HG02642 (cell line): Measurements from ENCODE around the gene ARHGAP24.
"Not testable (repeated sequence)": the region's sequence is repeated elsewhere in the genome, so short reads cannot be mapped to it uniquely, and the experiment has no call there.

Source experiments
- ATAC-seq: cut with Tn5 transposase; IDR thresholded peaks from one replicate; pipeline ENCODE4 v1.9.1; 2021; ENCODE audit warnings: mild to moderate bottlenecking; ENCODE audit not compliant: unreplicated experiment, poor library complexity

The ARHGAP24 gene

GRCh38 chr4:85828027-85828890 lies 353.3 kb downstream of the ARHGAP24 start:
- no peak for ATAC-seq

GRCh38 chr4:85829276-85830051 lies 354.5 kb downstream of the ARHGAP24 start:
- no peak for ATAC-seq

GRCh38 chr4:85831647-85832046 lies 356.7 kb downstream of the ARHGAP24 start:
- ATAC-seq: no peak

GRCh38 chr4:85833302-85833701 lies 358.4 kb downstream of the ARHGAP24 start:
- ATAC-seq: no peak

GRCh38 chr4:85834934-85835333 lies 360.0 kb downstream of the ARHGAP24 start:
- ATAC-seq: no peak

- ATAC-seq: no peak
These were observed 361.9 kb downstream of the ARHGAP24 start for GRCh38 chr4:85836588-85837438.

- no peak for ATAC-seq
These were observed 362.4 kb downstream of the ARHGAP24 start for GRCh38 chr4:85837439-85837733.

- ATAC-seq: not testable (repeated sequence)
These were observed 365.1 kb downstream of the ARHGAP24 start for GRCh38 chr4:85839981-85840451.

GRCh38 chr4:85842540-85842939 lies 367.6 kb downstream of the ARHGAP24 start:
- ATAC-seq: no peak

GRCh38 chr4:85853740-85854139 lies 378.8 kb downstream of the ARHGAP24 start:
- ATAC-seq: not testable (repeated sequence)

- no peak for ATAC-seq
These were observed 379.6 kb downstream of the ARHGAP24 start for GRCh38 chr4:85854546-85854945.

GRCh38 chr4:85860066-85860740 lies 385.3 kb downstream of the ARHGAP24 start:
- ATAC-seq: no peak

- no peak for ATAC-seq
These were observed 386.3 kb downstream of the ARHGAP24 start for GRCh38 chr4:85861064-85861765.

GRCh38 chr4:85862896-85863295 lies 387.9 kb downstream of the ARHGAP24 start:
- no peak for ATAC-seq

GRCh38 chr4:85864259-85865205 lies 389.6 kb downstream of the ARHGAP24 start:
- no peak for ATAC-seq

- ATAC-seq: no peak
These were observed 390.3 kb downstream of the ARHGAP24 start for GRCh38 chr4:85865256-85865655.

GRCh38 chr4:85866508-85866907 lies 391.6 kb downstream of the ARHGAP24 start:
- no peak for ATAC-seq

GRCh38 chr4:85867271-85867670 lies 392.3 kb downstream of the ARHGAP24 start:
- ATAC-seq: no peak
